Fibroblast of villous mesenchyme (primary cell): ENCODE results near the gene NEK1. TPM values are rescaled to one million over a fixed set of nuclear protein-coding genes. Genes with fewer than 3 reads are reported as not detected.
"Not testable (repeated sequence)": the region's sequence is repeated elsewhere in the genome, so short reads cannot be mapped to it uniquely, and the experiment has no call there.

Experiments used
- DNase-seq: peaks from one replicate; pipeline ENCODE4 v3.0.0-alpha.2; 2010; ENCODE audit warnings: low read depth
- H3K4me3 ChIP-seq: 2 replicates; pipeline ENCODE4 v1.5.1; 2011; ENCODE audit warnings: low read depth, mild to moderate bottlenecking, low read length
- total RNA-seq: library from RNA; depleted of rRNA; stranded (reverse); fragments of >200 nt; gene quantifications from 2 replicates; pipeline ENCODE4 v1.2.3, GENCODE V29; 2012
- TF ChIP-seq, protein P1 (sequence below): IDR thresholded peaks from 2 replicates; pipeline ENCODE4 v1.5.1; 2012; ENCODE audit warnings: low read depth, mild to moderate bottlenecking, low read length; ENCODE audit not compliant: insufficient read depth

The NEK1 gene
- total RNA-seq, 1 donor, result 11.2 TPM

DNA sequence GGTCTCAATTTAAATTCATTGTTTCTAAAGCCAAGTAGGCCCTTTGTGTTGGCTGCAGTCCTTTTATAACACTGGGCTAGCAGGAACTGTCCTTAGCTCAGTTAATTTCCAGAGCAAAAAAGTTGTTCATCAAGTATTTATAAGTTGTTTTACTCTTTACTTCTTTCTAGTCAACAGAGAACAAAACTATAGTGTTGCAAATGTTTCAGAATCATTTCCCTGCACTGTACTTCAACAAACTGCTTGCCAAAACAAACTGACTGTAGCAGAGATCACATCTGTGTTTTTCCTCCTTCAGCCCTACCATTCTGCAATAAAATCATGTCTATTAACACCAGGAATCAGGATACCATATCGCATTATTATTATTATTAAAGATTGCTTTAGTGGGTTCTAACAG lies 173.1 kb downstream of the NEK1 start:
- peak; percentile 52 for DNase-seq
- TF ChIP-seq, protein P1, sequence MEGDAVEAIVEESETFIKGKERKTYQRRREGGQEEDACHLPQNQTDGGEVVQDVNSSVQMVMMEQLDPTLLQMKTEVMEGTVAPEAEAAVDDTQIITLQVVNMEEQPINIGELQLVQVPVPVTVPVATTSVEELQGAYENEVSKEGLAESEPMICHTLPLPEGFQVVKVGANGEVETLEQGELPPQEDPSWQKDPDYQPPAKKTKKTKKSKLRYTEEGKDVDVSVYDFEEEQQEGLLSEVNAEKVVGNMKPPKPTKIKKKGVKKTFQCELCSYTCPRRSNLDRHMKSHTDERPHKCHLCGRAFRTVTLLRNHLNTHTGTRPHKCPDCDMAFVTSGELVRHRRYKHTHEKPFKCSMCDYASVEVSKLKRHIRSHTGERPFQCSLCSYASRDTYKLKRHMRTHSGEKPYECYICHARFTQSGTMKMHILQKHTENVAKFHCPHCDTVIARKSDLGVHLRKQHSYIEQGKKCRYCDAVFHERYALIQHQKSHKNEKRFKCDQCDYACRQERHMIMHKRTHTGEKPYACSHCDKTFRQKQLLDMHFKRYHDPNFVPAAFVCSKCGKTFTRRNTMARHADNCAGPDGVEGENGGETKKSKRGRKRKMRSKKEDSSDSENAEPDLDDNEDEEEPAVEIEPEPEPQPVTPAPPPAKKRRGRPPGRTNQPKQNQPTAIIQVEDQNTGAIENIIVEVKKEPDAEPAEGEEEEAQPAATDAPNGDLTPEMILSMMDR, result no peak
- no peak overlapping the region for H3K4me3 ChIP-seq

DNA sequence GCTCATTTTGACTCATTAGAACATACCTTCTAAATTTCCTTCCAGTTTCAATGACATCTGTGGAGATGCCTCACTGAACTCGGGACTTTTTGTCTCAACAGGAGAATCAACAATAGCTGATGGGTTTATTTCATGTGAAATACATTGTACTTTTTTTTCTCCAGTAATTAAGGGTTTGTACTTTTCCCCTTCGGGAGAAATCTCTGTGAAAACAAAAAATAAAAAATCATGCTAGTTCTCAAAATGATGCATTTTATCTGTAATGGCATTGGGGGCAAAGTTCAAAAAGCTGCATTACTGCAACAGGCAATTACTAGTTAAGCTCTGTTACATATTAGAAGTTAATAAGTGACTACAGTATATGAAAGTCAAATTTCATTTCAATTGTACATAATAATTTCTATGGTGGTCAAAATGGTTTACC lies 174.3 kb downstream of the NEK1 start:
- H3K4me3 ChIP-seq, result no peak overlapping the region
- DNase-seq, result no peak
- TF ChIP-seq, protein P1, result no peak

DNA sequence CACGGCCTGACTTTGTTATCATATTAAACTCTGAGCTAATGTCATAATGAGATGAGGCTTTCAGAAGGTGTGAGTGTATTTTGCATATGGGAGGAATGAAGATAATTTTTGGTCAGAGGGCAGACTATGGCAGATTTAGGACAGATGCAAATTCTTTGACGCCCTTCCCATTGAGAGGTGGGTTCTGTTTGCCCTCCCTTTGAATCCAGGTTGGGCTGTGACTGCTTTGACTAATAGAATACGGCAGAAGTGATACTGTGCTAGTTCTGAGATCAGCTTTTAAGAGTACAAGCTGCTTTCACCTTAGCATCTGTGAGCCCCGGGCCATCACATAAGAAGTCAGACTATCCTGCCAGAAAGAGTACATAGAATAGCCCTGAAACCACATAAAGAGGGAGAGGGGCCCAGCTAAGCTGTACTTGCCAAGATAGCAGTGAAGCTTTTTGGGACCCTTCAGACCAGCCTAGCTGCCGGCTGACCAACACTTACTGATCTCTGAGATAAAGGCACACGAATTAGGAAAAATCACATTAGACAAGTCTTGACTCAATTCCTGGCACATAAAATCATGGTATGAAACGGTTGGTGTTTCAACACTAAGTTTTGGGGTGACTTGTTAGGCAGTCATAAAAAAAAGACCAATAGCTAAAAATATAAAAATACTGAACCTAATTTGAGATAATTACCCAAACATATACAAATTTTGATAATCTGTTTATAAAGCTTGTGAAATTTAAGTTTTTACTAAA lies 174.9 kb downstream of the NEK1 start:
- TF ChIP-seq, protein P1, result no peak
- no peak for DNase-seq
- H3K4me3 ChIP-seq, result no peak overlapping the region

DNA sequence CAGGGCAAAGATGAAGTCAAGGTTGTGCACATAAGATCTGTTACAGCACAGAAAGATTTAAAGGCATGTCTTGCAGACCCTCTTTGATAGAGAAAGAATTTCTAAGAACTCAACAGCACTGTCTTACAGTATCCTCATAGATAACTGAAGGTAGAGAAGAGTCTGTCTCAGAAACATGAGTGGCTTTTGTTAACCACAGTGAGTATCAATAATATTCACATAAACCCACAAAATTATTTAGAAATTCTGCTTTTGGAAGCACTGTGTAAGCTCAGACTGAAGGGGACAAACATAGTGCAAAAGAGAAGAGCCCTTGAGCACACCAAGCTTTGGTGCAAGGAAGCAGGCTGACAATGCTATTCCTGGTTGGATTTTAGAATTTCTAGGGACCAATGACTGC lies 175.6 kb downstream of the NEK1 start:
- no peak for DNase-seq

DNA sequence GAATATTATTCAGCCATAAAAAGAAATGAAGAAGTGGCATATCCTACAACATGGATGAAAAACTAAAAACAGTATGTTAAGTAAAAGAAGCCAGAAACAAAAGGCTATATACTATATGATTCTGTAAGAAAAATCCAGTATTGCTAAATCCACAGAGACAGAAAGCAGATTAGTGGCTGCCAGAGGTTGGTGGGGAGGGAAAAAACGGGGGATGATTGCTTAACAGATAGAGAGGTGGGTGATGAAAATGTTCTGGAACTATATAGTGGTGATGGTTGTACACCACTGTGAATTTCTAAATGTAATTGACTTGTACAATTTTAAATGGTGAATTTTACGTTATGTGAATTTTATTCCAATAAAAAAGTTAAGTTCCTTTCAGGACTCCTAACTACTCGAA lies 184.0 kb downstream of the NEK1 start:
- DNase-seq, result peak; percentile 13
- no peak overlapping the region for H3K4me3 ChIP-seq
- TF ChIP-seq, protein P1, result no peak

More for the DNA sequence above, 175.6 kb downstream of the NEK1 start:
- no peak overlapping the region for H3K4me3 ChIP-seq
- TF ChIP-seq, protein P1, result no peak

DNA sequence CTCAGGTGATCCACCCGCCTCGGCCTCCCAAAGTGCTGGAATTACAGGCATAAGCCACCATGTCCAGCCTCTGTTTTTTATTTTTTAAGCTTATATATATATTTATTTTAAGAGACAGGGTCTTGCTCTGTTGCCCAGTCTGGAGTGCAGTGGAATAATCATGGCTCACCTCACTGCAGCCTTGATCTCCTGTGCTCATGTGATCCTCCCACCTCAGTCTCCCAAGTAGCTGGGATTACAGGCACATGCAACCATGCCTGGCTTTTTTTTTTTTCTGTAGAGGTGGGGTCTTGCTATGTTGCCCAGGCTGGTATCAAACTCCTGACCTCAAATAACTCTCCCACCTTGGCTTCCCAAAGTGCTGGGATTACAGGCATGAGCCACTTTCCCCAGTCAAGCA lies 184.7 kb downstream of the NEK1 start:
- not testable (repeated sequence) for H3K4me3 ChIP-seq, DNase-seq

DNA sequence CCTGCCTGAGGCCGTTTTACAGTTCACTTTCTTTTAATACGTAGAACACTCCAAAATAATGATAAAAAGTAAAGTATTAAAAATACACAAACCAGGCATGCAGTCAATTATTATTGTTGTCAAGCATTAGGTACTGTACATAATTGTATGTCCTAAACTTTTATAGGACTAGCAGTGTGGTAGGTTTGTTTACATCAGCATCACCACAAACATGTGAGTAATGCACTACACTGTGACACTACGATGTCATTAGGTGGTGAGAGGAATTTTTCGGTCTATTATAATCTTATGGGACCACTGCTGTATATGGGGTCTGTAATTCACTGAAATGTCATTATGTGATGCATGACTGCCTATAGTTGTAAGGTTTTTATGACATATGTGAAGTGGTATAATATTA lies 192.1 kb downstream of the NEK1 start:
- H3K4me3 ChIP-seq, result no peak overlapping the region
- DNase-seq, result peak; percentile 22
- TF ChIP-seq, protein P1, result no peak
